ENCODE measurements around the gene SATB2.

Gene SATB2

DNA sequence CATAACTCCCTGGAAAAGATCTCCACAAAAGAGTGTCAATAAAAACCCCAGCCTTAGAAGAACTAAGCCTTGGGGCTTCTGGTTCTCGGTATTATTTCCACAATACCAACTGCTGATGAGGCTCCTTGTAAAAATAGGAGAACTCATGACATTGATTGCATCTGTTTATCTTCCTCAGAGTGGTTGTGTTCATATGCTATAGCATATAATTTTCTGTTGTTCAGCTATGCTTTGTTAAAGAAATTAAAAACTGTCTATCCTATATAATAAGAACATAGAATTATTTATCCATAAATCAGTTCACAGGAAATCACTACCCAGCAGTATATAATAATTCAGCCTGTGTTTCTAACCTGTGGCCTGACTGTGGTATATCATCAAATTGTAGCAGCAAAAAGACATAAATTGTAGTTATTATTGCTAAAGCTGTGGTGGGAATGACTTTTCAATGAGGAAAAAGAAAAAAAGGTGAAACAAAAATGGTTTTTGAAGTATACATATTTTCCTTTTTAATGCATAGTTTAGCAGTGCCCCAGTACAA is 68.9 kb downstream of the SATB2 start:
- no peak for DNase-seq

DNA sequence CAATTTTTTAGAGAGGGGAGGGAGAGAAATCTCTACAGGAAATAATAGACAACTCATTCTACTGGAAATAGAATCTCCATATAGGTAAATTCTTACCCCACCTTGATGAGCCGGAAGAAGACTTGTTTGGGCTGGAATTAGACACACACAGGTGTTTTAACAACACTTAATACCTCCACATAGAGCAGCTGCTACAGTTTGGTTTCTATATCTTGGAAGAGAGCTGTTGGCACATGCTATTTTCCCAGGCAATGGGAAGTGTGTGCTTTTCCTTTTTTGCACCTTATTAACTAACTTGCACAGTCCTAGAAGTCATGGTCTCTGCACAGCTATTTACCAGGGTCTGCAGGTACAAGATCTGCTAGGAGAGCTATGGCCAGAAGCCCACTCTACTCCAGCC is 73.7 kb downstream of the SATB2 start:
- no peak for DNase-seq

DNA sequence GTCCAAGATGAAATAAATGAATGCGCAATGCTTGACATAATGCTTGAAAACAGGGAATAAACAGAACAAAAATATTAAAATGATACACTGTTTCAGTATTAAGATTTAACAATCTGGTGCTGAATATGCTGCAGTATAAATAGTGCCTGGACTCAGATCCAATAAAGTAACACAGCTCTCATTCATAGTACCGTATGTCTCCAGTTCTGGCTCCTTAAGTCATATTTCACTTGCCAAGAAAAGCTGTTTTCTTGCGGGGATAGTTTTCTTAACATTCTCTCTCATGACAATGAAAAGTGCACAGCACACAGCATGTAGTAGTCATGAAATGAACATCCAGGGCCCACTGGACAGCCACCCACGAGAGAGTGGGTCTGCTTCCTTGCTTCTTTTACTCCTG is 74.7 kb downstream of the SATB2 start:
- no peak for DNase-seq

DNA sequence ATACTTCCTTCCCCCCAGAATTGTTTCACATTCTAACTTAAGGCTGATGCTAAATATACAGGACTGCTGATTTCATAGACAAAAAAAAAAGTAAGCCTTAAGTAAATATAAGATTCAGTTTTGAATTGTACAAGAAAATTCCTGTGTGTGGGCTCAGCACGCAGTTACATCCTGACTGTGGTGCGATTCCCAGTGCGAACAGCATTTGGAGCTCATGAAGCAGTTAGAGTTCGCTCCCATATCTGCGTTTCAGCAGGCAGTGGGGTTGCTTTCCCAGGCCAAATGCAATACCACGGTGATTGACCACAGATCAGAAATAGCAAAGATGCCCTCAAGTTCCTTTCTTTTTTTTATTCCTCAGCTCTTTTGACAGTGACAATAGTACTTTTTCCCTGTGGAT is 75.6 kb downstream of the SATB2 start:
- no peak for DNase-seq

DNA sequence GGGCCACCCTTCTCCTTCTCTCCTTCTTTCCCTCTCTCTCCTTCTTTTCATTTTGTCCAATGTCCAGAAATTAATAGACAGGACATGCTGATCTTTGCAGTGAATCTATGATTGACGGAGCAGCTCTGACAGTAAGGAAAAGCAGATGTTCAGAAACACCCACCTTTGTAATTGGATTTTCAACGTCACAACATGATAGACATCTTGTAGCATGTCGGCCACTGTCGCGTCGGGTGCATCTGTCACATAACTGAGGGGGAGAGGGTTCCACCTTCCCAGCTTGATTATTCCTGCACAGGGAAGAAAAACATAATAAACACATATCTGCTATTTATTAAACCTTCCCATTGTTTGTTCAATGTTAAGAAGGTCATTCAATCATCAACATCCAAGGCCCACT is 76.2 kb downstream of the SATB2 start:
- no peak for DNase-seq

DNA sequence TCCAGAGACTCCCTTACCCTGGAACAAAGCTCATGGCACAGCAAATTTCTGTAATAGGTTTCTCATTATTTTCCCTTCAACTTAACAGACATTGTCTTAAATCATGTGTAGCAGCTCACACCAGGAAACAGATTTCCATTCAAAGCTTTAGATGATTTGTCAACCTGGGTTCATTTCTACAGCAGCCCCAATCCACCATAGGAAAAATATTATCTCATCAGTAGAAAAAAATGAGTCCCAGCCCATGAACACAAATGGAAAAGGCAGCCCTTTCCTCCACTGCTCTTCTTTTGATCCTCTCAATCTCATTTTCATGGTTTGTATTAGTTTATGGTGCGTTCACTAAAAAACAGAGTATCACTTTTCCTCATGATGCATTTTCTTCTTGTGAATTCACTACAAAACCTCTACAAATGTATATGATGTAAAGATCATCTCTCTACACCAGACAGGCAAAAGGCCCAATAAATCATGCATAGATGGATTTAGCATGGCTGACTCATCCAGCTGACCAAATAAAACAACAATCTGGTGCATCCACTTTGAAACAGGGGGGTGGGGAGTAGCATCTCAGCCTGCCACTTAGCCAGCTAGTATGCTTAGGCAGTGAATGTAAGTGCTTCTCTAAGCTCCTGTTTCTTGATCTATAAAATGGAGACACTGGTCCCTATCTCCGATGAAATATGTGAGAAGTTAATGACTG is 78.6 kb downstream of the SATB2 start:
- no peak for DNase-seq

DNA sequence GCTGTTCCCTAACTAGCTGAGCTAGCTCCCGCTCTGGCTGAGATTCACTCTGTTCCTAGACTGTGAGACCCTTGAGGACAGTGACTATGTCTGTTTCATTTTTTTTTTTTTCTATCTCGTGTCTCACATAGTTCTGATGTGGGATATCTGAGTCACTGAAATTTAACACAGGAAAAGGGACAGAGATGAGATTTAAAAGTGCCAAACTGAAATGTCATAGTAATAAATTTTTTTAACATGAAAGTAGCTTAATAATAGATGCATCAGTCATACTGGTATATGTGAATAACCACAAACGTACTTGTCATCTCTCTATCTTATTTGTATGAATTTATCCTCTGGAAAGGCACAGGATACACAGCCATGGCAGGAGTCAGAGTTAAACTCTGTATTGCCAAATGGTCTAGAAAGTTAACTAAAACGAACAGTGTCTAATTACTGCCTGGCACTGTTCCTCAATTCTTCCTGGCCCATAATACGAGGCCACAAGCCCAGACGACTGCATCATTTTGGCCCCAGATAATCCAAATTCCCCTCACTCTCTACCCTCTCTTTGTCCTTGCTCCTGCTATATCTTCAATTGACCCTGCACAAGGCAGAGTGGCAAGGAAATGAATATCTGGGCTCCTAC is 87.5 kb downstream of the SATB2 start:
- DNase-seq = no peak

DNA sequence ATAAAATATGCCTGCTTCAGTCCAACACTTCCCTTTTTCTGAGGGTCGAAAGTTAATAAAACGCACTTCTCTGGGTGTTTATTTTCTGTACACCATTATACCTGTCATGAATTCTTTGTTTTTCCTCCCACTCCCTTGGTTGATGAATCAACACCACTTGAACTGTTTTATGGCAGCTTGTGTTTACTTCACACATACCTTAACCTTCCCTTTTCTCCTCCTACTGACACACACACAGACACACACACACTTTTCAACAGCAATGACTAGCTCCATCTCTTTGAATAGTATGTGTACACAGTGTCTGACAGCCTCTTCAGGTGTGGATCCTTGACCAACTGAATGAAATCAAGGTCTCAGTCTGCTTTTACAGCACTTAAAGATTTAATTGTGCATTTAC is 91.3 kb downstream of the SATB2 start:
- DNase-seq = no peak

DNA sequence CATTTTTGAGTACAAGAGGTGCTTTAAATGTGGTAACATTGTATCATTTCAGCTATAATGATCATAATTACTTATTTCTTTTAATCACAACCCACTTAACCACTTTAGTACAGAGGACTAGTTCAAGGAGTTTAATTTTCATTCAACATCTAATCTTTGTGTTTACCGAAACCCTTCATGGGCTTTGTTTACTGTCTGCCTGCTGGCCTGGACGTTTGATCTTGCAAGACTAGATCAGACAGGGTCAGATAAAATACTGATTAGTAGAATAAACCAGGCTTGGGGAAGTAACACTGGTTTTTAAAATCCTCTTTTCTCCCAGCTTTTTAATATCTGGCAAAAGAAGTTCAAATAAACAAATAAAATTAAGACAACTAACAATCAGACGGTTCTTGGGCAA is 93.6 kb downstream of the SATB2 start:
- DNase-seq = peak; percentile 75

DNA sequence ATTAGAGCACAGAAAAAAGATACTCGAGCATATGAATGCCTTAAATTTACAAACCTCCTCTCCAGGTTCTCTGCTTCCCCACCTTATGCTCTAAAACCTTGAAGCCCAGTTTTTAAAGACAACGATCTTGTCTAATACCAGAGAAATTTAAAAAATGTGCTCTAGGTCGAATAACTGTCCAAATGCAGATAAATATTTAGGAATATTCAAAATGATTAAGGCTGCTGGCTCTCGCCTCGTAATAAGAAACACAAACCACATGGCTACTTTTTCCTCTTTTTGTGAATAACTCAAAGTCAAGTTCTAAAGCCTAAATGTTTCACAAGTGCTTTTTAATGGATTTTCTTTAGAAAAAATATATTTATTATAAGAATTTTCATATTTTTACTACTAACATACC is 101.3 kb downstream of the SATB2 start:
- DNase-seq = no peak

DNA sequence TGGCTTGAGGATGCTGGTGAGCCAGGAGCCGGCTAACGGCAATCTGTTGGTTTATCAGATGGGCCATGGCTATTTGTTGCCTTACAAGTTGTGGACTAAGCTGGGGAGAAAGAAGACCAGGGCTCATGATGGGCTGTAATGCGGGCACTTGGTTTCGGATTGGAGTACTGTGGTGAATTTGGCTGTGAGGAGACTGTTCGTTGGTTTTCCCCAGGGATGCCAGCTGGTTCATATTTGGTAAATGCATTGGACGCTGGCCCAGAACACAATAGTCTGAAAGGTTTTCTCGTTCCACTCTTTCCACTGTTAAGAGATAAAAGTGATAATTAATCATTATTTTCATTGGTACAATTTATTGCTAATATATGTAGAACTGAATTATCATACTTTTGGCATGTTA is 108.9 kb downstream of the SATB2 start:
- no peak for DNase-seq

DNA sequence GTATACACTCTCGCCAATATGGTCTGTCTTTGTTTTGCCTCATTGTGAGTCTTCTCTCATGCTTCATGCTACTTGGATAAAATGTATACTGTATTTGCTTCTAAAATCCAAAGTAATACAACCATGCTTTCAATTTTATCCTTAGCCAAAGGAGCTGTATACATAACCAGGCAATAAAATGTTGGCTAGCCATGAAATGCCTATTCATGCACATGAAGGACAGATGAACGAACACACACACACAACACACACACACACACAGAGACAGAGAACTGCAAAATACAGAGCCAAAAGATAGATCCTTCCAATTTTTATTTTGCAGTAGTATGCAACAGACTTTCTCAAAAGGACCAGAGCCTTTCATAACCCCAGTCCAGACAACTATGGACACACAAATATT is 113.7 kb downstream of the SATB2 start:
- no peak for DNase-seq

DNA sequence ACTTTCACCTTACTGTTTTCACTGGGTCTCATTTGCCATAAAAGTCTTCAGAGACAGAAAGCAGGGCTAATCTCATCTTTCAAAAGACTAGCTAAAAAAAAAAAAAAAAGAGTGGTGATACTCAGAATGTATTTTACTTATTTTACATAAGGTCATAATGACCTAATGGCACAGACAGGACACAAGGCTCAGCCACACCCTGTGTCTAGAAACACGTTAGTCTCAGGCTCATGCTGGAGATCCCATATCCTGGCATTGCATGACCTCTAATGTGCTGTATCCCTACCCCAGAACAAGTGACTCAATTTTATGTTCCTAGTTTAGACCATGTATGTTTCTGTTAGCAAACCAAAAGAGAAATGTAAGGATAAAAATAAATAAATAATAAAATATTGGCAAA is 115.4 kb downstream of the SATB2 start:
- DNase-seq = no peak

DNA sequence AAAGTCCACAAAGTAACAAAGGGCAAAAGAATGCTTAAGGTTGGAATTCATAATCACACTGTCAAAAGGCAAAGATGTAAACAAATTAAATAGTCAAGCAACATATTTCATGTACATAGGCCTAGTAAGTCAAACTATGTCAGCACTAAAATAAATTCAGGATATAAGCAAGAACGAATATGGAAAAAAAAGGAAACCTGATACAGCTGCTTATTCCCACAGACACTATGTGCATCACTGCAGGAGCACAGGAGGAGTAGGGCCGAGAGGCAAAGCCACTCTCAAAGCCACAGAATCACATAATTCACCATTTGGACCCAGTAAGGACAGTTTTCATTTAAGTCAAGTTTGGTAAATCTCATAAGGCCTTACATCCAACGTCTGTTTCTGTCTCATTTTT is 116.6 kb downstream of the SATB2 start:
- DNase-seq = no peak

DNA sequence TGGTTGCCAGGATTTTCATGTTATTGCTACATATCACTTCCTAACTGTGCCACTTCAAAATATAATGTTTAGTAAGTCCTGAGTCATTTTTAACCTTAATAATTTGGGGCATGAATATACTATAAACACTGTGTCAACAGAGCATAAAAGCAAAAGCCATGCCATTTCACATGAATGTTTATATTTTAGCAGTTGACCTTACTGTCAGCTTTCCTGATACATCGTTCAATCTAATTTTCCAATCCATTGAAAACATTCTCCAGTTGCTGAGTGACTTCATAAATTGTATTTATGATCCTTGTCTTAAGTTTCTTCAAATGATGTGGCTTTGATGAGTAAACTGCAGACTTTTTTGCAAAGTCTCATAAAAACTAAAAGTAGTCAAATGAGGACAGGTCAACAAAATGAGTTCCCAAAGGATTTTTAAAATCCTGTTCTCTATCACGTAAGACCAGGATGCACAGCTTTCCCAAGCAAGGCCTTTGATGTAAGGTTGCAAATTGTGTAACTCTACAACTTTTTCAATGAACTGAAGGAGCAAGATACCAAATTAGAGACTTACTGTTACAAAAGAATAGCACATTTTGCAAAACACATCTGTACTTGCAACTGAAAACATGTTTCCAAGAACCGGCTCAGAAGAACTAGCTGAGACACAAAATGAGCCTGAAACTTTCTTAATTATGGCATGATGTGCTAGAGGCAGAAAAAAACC is 117.7 kb downstream of the SATB2 start:
- DNase-seq = no peak

DNA sequence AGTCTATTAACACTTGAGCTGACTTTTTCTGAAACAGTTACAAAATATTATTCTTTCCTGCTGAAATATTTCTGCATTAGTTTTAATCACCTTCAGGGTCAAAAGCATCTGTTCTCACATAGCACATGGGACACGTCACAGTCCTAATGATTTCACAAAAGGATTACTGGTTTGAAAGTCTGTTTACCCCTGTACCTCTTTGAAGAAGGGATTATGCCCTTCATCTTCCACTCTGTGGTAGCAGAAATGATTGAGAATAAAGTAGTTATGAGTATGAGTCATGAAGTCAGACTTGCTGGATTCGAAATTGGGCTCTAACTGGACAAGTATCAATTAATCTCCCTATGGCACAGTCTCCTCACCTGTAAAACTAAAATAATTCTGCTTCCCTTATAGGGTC is 121.2 kb downstream of the SATB2 start:
- no peak for DNase-seq

DNA sequence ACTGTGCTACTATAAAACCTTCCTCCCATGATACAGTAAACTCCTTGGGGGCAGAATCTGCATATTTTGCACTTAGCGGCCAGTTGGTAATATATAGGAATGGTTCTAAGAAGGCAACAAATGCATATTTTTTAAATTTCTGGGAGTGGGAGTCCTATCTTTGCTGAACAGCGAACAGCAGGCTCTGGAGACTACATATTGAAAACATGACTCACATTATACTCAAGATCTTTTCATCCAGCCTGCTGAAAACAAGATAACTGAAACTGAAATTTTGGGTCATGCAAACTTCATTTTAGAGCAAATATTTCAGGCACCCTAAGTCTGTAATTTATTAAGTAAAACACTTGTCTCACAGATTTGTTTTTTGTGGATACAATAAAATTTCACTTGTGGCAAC is 122.2 kb downstream of the SATB2 start:
- no peak for DNase-seq

DNA sequence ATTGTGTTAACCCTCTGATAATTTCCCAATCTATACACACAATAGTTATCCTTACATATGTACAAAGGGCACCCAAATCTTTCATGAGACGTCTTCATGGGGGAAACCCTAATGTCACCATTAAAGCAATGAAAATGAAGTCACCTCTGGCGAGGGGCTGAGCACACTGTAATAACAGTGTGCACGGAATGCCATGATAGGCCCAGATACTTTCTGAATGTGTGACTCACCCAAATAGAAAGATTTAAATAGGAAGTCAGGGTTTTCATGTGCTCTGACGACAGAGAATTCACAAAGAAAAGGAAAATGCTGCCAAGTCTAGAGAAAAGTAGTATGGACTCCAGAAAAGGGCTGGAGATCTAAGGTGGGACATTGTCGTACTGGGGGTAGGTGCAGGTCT is 128.3 kb downstream of the SATB2 start:
- DNase-seq = no peak

DNA sequence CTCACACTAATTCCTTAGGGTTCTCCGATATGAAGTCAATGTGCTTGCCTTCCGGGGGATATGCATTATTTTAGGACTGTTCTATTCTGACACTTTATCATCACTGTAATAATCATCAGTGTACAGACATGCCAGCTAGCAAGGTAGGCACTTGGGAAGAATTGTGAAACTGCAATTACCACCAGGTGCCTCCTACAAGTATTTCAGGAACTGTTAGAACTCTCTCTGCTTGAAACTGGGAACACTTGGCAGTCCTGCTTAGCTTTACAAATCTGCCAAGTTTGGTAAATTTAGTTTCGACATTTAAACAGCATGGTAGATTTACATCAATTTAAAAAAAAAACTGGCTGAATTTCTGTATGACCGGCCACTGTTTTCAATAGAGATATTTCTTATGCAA is 128.7 kb downstream of the SATB2 start:
- DNase-seq = no peak

DNA sequence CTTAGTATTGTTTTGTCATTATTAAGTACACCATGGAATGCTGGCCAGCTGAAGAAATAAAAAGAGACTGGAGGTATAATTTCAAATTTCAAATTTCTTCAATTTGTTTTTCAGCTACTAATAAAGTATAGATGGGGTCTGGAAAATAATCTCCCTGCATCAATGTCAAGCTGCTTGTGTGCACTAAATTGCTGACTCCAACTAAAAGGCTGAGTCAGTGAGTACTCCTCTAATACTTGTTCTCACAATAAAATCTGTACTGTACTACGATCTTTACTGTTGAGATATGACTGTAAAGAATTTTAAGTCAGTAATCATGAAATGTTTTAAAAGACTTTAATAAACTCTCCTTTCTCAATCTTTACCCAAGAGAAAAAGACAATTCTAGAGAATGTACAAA is 131.9 kb downstream of the SATB2 start:
- DNase-seq = no peak

DNA sequence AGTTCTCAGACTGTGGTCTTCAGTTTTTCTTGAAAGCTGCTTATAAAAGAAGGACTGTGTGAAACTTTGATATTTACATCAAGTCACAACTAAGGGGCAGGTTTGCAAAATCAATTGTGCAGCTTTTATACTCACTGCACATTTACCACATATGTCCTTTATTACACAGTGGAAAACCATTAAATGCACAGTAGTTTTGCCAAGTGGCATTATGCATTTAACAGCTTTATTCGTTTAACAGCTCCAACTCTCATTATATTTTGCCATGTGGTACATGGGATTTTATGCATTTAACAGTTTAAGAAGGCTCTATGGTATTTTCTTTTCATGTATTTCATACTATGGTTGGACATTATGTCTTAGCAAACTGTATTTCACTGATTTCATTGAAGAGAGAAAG is 135.6 kb downstream of the SATB2 start:
- no peak for DNase-seq

DNA sequence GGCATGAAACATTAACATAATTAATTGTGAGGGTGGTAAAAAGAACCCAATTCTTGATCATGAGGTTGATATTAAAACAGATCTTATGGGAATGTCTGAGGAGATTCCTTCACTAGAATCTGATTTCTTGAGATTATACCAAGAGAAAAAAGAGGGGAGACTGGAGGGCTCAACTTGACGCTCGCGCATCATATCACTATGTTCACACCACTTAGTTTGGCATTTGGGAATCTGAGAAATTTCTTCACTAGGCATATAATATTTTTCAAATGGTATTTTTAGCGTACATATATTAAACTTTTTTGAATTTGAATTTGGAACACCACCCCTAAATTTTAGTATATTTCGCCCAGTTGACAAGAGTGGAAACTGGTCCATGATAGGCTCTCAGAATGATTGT is 140.1 kb downstream of the SATB2 start:
- no peak for DNase-seq

DNA sequence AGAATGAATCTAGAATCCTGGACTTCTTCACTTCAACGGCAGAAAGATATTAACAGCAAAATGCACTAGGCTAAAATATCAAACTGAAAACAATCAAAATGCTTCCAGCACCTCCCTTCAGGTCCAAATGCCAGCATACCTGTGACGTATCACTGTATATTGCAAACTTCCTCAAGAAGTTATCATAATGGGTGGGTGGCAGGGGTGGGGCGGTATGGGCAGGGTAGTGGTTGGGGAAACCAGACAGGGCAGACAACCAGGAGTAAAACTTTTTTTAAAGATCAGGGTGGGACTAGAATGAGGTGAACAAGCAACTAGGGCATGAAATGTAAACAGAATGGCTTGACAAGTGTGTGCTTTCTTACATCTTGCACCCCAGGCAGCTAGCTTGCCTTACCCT is 140.9 kb downstream of the SATB2 start:
- DNase-seq = no peak
